ENCODE data around the gene TIMM23. TPM values are rescaled to one million over a fixed set of nuclear protein-coding genes. Genes with fewer than 3 reads are reported as not detected.

The TIMM23 gene
- total RNA-seq, 1 experiment from 2014 or later: 70.1 TPM

- BruUV-seq (replicated peaks): no TSS peak
- H3K27ac ChIP-seq (ENCODE audit: low read depth, low read length): no peak overlapping the region
- CTCF ChIA-PET: no interaction called here
- RAD21 ChIA-PET (ENCODE audit: low non-redundant PET in 1 of 2, low total read pairs in 2 of 2, uncharacterized antibody in 2 of 2, unreplicated experiment in 2 of 2): interaction anchor here in 1 of 2 experiments (0.8 kb wide), 1 partner anchor 890 kb away, joined by 3 read pairs; no protein-coding TSS in a partner anchor
- TF ChIP-seq ELF1 (IDR thresholded peaks at IDR 0.05; ENCODE audit: borderline replicate concordance, low read depth) (no peak), SRF (IDR thresholded peaks at IDR 0.05; ENCODE audit: low read depth) (no peak), ZBTB33 (IDR thresholded peaks at IDR 0.05; ENCODE audit: extremely low read depth, insufficient replicate concordance, low read length) (no peak), RAD21 (IDR thresholded peaks at IDR 0.05; ENCODE audit: low read depth) (no peak), SIN3A (IDR thresholded peaks at IDR 0.05; ENCODE audit: low read depth) (no peak), POLR2AphosphoS5 (IDR thresholded peaks at IDR 0.05; ENCODE audit: low read depth, low read length) (no peak), TCF7L2 (IDR thresholded peaks at IDR 0.05; ENCODE audit: borderline replicate concordance, extremely low read depth, insufficient read depth, insufficient read length) (no peak), MAX (IDR thresholded peaks at IDR 0.05) (no peak), POLR2A (IDR thresholded peaks at IDR 0.05; ENCODE audit: borderline replicate concordance, extremely low read depth, insufficient read depth, insufficient read length) (no peak), FOSL1 (IDR thresholded peaks at IDR 0.05; ENCODE audit: low read depth) (no peak), EZH2phosphoT487 (IDR thresholded peaks at IDR 0.05; ENCODE audit: borderline replicate concordance) (no peak), ZFX (IDR thresholded peaks at IDR 0.05) (no peak), ZNF274 (IDR thresholded peaks at IDR 0.05; ENCODE audit: low read depth, low read length) (no peak), SP1 (IDR thresholded peaks at IDR 0.05; ENCODE audit: low read depth) (no peak), EGR1 (IDR thresholded peaks at IDR 0.05; ENCODE audit: low read depth) (no peak), YY1 (IDR thresholded peaks at IDR 0.05; ENCODE audit: extremely low read depth, insufficient replicate concordance, low read depth, low read length) (no peak)
- TF ChIP-seq, protein P1, sequence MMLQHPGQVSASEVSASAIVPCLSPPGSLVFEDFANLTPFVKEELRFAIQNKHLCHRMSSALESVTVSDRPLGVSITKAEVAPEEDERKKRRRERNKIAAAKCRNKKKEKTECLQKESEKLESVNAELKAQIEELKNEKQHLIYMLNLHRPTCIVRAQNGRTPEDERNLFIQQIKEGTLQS (IDR thresholded peaks at IDR 0.05): no peak
- peaks cover 7% of the 10 kb centered on the region; the same call in 1 of the 2 replicates for H3K27me3 ChIP-seq (ENCODE audit: insufficient read depth, low read length)
- 0 out of 4 replicates have a peak, but pooled peaks cover 0 to 2% of the 10 kb centered on the region in 2 experiments for H3K4me1 ChIP-seq (ENCODE audit: control insufficient read depth in 1 of 2, insufficient read depth in 2 of 2, low read length in 2 of 2)
- no peaks in the 10 kb centered on the region for H4K20me1 ChIP-seq (ENCODE audit: insufficient read depth)
- H3K9ac ChIP-seq (ENCODE audit: low read length): no peak overlapping the region
- POLR2A ChIA-PET: no interaction called here
- no peak overlapping the region for H2AFZ ChIP-seq (ENCODE audit: low read depth, low read length, poor library complexity, severe bottlenecking)
- no peak overlapping the region for H3K4me3 ChIP-seq (replicated peaks in 1 of 2; ENCODE audit: low read depth in 1 of 2, low read length in 2 of 2)
- no peaks in the 10 kb centered on the region for H3K36me3 ChIP-seq (ENCODE audit: control insufficient read depth in 1 of 2, insufficient read depth in 2 of 2, low read length in 2 of 2)
- no peaks in the 10 kb centered on the region for H3K79me2 ChIP-seq (ENCODE audit: insufficient read depth, low read length)
- intact Hi-C loops (cut with micrococcal nuclease): no loop called here
- DNase-seq (ENCODE audit: low read depth, low spot score) (no peak), ATAC-seq (no peak)
- no peak overlapping the region for H3K4me2 ChIP-seq (ENCODE audit: low read length)
- H3K9me3 ChIP-seq (ENCODE audit: control insufficient read depth in 1 of 2, insufficient read depth in 1 of 2, low read depth in 1 of 2, low read length in 2 of 2): no peaks in the 10 kb centered on the region
- no peaks in the 10 kb centered on the region for H3K9me2 ChIP-seq (ENCODE audit: insufficient read depth)
Measured at GRCh38 chr10:46052791-46053375, 80.6 kb downstream of the TIMM23 start.

Other genes starting within 250 kb of the TIMM23 start
- 21.9 TPM for gene WASHC2C, start 245.2 kb upstream of the TIMM23 start, total RNA-seq (2021; ENCODE audit: unreplicated experiment)
- 14.9 TPM for gene AGAP4, start 125.0 kb upstream of the TIMM23 start, total RNA-seq (2021; ENCODE audit: unreplicated experiment)
- 68.0 TPM for gene NCOA4, start 58.1 kb downstream of the TIMM23 start, total RNA-seq (2021; ENCODE audit: unreplicated experiment)
- gene MSMB, start 73.8 kb downstream of the TIMM23 start, total RNA-seq (2021; ENCODE audit: unreplicated experiment): not detected